Measurements from ENCODE around the gene PHKB.

The PHKB gene

DNA sequence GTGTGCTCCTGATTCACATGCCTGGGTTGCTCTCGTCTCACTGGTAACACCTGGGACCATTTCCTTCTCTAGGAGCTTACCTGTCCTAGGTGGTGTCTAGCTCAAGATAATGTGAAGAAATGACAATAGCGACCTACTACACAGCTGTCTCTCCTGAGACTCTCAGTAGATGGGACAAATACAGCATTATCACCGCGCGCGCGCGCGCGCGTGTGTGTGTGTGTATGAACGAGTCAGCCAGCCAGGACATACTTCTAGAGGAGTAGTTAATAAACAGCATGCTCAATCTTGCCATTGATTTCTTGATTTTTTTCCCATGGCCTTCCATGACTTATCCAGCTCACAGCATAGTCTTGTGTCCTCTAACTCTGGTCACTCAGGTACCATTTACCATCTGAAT, 268.6 kb downstream of the PHKB start:
- DNase-seq (ENCODE audit: low read depth): no peak

DNA sequence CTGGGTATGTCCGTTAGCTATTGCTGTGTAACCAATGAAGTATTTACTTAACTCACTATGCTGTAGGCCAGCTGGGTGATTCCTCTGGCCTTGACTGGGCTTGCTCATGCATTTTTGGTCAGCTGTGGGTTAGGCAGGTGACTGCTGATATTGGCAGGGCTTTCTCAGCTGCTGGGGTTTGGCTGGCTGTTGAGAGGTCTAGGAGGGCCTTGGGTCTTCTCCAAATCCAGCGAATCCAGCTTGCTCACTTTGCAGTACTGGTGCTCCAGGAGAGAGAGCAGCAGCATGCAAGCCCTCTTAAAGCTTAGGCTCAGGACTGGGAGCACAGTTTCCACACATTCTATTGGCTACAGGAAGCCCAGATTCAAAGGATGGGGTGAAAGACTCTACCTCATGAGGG, 270.1 kb downstream of the PHKB start:
- no peak for DNase-seq (ENCODE audit: low read depth)

DNA sequence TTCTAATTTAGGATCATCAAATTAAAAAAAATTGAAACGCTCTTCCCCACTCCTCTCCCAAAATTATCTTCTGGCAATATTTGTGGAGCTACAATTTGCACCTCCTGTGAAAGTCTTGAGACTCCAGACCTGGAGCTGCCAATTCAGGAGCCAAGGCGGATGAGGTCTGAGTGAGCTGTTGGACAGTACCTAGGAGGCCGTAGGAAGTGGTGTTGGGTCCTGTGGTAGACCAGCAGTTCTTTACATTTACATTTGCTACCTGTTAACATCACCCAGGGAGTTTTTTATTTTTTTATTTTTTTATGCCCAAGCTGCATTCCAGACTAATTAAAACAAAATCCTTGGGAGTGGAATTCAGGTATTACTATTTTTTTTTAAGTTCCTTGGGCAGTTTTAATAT, 271.0 kb downstream of the PHKB start:
- no peak for DNase-seq (ENCODE audit: low read depth)

DNA sequence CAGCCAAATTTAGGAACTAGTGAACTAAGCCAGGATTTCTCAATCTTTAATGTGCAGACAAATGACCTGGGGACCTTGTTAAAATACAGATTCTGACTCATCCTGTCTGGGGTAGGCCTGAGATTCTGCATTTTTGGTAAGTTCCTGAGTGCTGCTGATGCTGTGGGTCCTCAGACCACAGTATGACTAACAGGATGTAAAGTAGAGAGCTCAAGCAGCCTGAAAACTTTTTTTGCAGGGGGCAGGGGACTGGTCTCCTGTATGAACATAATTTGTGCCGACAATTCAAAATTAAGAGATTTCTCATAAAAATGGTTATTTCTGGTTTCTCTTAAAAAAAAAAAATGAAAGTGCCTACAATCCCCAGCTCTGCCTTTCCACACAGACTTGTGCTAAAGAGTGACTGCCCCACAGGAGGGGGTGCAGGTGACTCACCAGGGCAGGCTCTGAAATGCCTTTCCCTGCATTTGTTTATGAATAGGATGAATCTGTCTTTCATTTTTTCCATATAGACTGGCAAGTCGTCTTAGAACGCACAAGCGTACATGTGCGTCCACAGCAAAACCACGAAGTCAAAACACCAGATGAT, 271.5 kb downstream of the PHKB start:
- DNase-seq (ENCODE audit: low read depth): peak; percentile 8

DNA sequence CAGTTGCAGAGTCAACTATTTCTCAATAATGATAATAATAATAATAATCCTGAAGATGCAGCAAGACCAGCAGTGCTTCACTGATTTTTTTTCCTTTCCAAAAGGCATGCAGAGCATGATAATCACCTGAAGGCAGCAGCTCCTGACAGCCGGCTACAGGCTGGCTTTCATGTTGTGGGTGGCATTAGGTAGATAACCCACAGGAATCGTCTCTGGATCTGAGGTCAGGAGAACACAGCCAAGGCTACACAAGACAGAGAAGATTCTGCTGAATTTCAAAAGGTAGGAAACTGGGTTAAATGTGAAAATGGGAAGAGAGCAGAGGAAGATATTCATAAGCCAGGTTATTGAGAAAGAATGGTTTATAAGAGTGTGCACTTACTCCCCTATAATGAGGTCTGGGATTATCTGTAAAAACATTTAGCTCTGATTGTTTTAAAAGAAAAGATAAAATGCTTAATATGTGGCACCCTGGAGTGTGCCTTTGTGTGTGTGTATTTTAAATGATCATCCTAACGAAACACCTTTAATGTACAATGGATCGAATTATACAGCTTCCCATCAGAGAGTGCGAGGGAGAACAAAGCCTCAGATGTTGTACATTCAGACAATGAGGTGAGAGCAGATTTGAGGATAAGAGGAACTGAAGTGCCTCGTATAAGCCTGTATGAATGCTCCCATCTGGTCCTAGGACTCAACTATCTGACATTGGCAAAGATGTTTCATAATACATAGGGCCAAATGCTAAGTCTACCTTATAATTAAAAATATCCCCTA, 273.1 kb downstream of the PHKB start:
- DNase-seq (ENCODE audit: low read depth): no peak

DNA sequence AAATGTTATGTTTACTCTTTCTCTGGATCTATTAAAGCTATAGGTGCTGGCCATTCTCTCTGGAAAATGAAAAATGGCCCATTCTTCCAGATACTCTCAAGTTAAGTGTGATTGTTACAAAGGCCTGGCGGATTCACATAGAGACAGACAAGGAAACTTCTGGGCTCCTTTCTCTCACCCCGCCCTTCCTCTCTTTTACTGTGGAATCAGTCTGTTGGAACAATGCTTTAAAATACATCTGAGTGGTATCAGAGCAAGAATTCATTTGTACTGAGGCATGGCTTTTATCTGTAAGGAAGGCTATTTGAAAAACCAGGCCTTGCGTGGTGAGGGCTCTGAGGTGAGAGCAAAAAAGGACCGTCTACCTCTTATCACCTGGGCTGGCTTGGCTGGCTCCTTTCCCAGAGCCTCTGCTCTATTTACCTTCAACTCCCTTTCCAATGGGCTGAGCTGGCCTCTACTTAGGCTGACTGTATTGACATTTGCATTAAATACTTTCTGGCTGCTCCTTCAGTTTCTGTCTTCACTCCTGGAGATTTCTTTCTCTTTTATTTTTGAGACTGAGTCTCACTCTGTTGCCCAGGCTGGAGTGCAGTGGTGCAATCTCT, 274.0 kb downstream of the PHKB start:
- DNase-seq (ENCODE audit: low read depth): no peak

DNA sequence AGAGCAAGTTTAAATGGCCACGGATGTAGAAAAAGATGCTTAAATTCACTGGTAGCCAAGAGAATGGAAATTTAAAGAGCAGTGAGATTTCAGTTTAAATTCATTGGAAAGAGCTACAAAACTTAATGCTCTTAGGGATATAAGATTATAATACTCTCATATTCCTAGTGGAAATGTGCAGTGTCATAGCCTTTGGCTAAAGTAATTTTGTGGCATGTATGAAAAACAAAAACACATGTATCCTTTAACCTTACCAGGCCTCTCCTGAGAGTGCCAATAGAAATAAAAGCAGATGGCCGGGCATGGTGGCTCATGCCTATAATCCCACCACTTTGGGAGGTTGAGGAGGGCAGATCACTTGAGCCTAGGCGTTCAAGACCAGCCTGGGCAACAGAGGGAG, 289.2 kb downstream of the PHKB start:
- no peak for DNase-seq (ENCODE audit: low read depth)
